Neutrophil (primary cell): Measurements from ENCODE around the gene SLC9A3.

Experiments used
- H3K27ac ChIP-seq: fragments of 200-600 bp; sonication (generic); 2 replicates; pipeline ENCODE4 v1.5.1; 2016; ENCODE audit warnings: mild to moderate bottlenecking, moderate library complexity
- H3K27me3 ChIP-seq: fragments of 200-600 bp; sonication (generic); 2 replicates; pipeline ENCODE4 v1.6.0; 2016; ENCODE audit warnings: mild to moderate bottlenecking
- H3K36me3 ChIP-seq: fragments of 200-600 bp; sonication (generic); 2 replicates; pipeline ENCODE4 v1.5.1; 2017
- H3K4me1 ChIP-seq, 2 experiments: fragments of 200-600 bp in 1 of 2; sonication (generic) in 1 of 2; 1 replicate in 1 of 2; 2 replicates in 1 of 2; pipeline versions ENCODE4 v1.5.1 to v1.6.1; 2013 to 2016; ENCODE audit warnings: low read depth in 1 of 2, low read length in 1 of 2, mild to moderate bottlenecking in 1 of 2, moderate library complexity in 1 of 2; ENCODE audit not compliant: control insufficient read depth in 1 of 2, insufficient read depth in 1 of 2
- H3K4me3 ChIP-seq, 2 experiments: fragments of 200-600 bp in 1 of 2; sonication (generic) in 1 of 2; 1 replicate in 1 of 2; 2 replicates in 1 of 2; pipeline ENCODE4 v1.5.1; 2013 to 2016; ENCODE audit warnings: low read depth in 1 of 2, low read length in 1 of 2, mild to moderate bottlenecking in 1 of 2, moderate library complexity in 1 of 2
- H3K9me3 ChIP-seq: fragments of 200-600 bp; sonication (generic); 2 replicates; pipeline ENCODE4 v1.5.1; 2016
- CTCF ChIP-seq: fragments of 200-600 bp; sonication (generic); IDR thresholded peaks from 2 replicates; pipeline ENCODE4 v1.5.1; 2016; ENCODE audit warnings: antibody characterized with exemption

The SLC9A3 gene

GRCh38 chr5:452978-453710 is 71.1 kb downstream of the SLC9A3 start:
- H3K4me1 ChIP-seq: peaks cover 9% of the 10 kb centered on the region in 2 experiments
- H3K27ac ChIP-seq: no peak overlapping the region
- H3K9me3 ChIP-seq: no peaks in the 10 kb centered on the region
- H3K36me3 ChIP-seq: peaks cover 84% of the 10 kb centered on the region
- H3K27me3 ChIP-seq: no peaks in the 10 kb centered on the region
- no peak overlapping the region for H3K4me3 ChIP-seq
- TF ChIP-seq CTCF: no peak

- no peak for TF ChIP-seq CTCF
- Histone ChIP-seq H3K27ac (no peak overlapping the region), H3K4me1 (peaks cover 22% of the 10 kb centered on the region in 2 experiments), H3K9me3 (no peaks in the 10 kb centered on the region), H3K4me3 (no peak overlapping the region), H3K36me3 (peaks cover 84% of the 10 kb centered on the region), H3K27me3 (no peaks in the 10 kb centered on the region)
Measured at GRCh38 chr5:451587-452458, 72.4 kb downstream of the SLC9A3 start.

DNA sequence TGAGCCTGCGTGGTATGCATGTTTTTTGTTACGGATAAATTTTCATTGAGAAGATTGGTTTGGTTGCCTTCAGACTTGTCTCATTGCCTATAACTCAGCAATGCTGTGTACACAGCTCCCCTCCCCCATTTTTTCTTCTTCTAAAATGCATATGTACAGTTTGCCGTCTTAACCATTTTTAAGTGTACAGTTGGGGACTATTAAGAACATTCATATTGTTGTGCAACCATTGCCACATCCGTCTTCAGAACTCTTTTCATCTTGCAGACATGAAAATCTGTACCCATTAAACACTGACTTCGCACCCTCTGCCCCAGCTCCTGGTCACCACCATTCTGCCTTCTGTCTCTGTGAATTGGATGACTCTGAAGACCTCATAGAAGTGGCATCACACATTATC is 75.1 kb downstream of the SLC9A3 start:
- Histone ChIP-seq H3K27ac (peak overlapping the region; percentile 93), H3K4me3 (no peak overlapping the region), H3K4me1 (peaks cover 31 to 33% of the 10 kb centered on the region in 2 experiments), H3K27me3 (no peaks in the 10 kb centered on the region), H3K36me3 (peaks cover 74% of the 10 kb centered on the region), H3K9me3 (no peaks in the 10 kb centered on the region)
- TF ChIP-seq CTCF: no peak

DNA sequence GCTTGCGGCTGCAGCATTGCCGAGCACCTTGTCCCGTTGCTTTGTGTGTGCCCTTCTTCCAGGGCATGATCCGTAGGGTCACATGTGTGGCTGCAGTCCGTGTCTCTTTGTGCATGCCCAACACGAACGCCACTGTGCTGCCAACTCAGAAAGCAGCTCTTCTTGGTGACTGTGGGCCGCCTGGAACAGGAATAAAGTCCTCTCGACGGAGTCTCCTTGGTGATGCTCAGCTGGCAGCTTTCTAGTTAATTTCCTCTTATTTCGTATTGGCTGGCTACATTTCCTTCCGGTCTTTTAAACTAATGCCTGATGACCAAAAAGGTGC is 75.5 kb downstream of the SLC9A3 start:
- peak overlapping the region in 1 of 2 experiments; percentile 31 for H3K4me3 ChIP-seq
- H3K27me3 ChIP-seq: no peaks in the 10 kb centered on the region
- peaks cover 35 to 37% of the 10 kb centered on the region in 2 experiments for H3K4me1 ChIP-seq
- no peaks in the 10 kb centered on the region for H3K9me3 ChIP-seq
- H3K36me3 ChIP-seq: peaks cover 70% of the 10 kb centered on the region
- peak overlapping the region; percentile 93 for H3K27ac ChIP-seq
- TF ChIP-seq CTCF: no peak

DNA sequence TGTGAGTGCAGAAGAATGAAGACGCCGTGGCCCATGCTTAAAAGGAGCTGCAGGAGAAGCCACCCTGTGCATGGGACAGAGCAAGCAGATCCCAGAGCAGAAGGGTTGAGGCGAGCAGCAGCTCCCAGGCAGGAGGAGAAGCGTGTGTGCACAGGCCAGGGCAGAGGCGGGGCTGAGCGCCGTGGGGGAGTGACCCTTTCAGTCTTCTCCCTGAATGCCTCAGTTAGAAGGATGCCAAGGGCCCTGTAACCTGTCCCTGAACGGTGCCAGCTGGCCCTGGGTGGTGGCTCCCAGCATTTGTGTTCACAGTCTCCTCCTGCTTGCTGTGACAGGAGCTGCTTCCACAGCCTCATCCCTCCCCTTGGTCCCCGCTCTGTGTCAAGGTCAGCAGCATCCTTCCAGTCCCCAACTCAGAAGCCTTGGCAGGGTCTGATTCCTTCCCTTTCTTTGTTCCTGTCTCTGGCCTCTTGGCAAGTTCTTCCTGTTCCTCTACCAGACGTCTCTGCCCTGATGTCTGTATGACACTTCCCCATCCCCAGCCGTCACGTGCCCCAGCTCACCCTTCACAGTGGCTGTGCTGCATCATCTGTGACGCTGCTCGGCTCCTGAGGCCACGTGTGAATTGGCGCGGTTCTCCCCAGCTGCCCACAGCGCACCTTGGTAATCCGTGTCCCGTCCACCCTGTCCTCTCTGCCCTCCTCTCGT is 76.0 kb downstream of the SLC9A3 start:
- peak; percentile 21 for TF ChIP-seq CTCF
- H3K27me3 ChIP-seq: no peaks in the 10 kb centered on the region
- no peaks in the 10 kb centered on the region for H3K9me3 ChIP-seq
- peak overlapping the region; percentile 93 for H3K27ac ChIP-seq
- H3K36me3 ChIP-seq: peaks cover 65% of the 10 kb centered on the region
- peaks cover 40 to 42% of the 10 kb centered on the region in 2 experiments for H3K4me1 ChIP-seq
- H3K4me3 ChIP-seq: peak overlapping the region in 1 of 2 experiments; percentile 31
